Immature natural killer cell (primary cell): Measurements from ENCODE around the gene IGF1R. TPM values are rescaled to one million over a fixed set of nuclear protein-coding genes. Genes with fewer than 3 reads are reported as not detected.

ENCODE experiments used
- DNase-seq, 3 donors: peaks; one replicate each; pipeline ENCODE4 v3.0.0; 2022; ENCODE audit warnings: mixed read lengths in 1 of 3
- H3K27ac Mint-ChIP-seq, 6 donors: one replicate each; pipeline ENCODE4 v1.8.0; 2020; ENCODE audit warnings: mixed read lengths in 6 of 6, mild to moderate bottlenecking in 5 of 6, inconsistent platforms in 4 of 6, moderate library complexity in 3 of 6
- H3K27me3 Mint-ChIP-seq, 3 donors: one replicate each; pipeline ENCODE4 v1.8.0; 2020 to 2021; ENCODE audit warnings: low read depth in 3 of 3, mild to moderate bottlenecking in 3 of 3, mixed read lengths in 3 of 3, moderate library complexity in 3 of 3, inconsistent platforms in 1 of 3
- H3K36me3 Mint-ChIP-seq, 3 donors: one replicate each; pipeline ENCODE4 v1.8.0; 2020; ENCODE audit warnings: mixed read lengths in 3 of 3, inconsistent platforms in 2 of 3, mild to moderate bottlenecking in 2 of 3
- H3K4me1 Mint-ChIP-seq, 2 donors: one replicate each; pipeline ENCODE4 v1.8.0; 2020; ENCODE audit warnings: inconsistent platforms in 2 of 2, mild to moderate bottlenecking in 2 of 2, mixed read lengths in 2 of 2, moderate library complexity in 1 of 2
- H3K4me3 Mint-ChIP-seq, 5 donors: one replicate each; pipeline ENCODE4 v1.8.0; 2020; ENCODE audit warnings: mild to moderate bottlenecking in 5 of 5, mixed read lengths in 5 of 5, inconsistent platforms in 3 of 5, moderate library complexity in 3 of 5
- H3K9me3 Mint-ChIP-seq, 6 donors: one replicate each; pipeline ENCODE4 v1.8.0; 2020; ENCODE audit warnings: mild to moderate bottlenecking in 6 of 6, mixed read lengths in 6 of 6, inconsistent platforms in 4 of 6, moderate library complexity in 3 of 6
- polyA plus RNA-seq, 3 donors: library from polyadenylated mRNA; unstranded; fragments of 300-500 nt; fragmentation: Illumina TruSeq; gene quantifications; one replicate each; pipeline ENCODE4 v1.2.3, GENCODE V29; 2021

Gene IGF1R
- polyA plus RNA-seq, 3 donors from 2014 or later, result 1.4 to 4.7 (median 1.4) TPM

GRCh38 chr15:98953968-98954367, 305.6 kb downstream of the IGF1R start:
- Mint-ChIP-seq H3K4me3 (peak overlapping the region; percentile 72 to 85 (median 82)), H3K36me3 (peaks cover 14 to 26% (median 18%) of the 10 kb centered on the region in 3 donors), H3K27me3 (peaks cover 9 to 21% (median 15%) of the 10 kb centered on the region in 3 donors), H3K27ac (peak overlapping the region; percentile 88 to 96 (median 90)), H3K4me1 (peaks cover 67 to 80% of the 10 kb centered on the region in 2 donors), H3K9me3 (no peaks in the 10 kb centered on the region)
- DNase-seq, result no peak

GRCh38 chr15:98954411-98954810, 306.1 kb downstream of the IGF1R start:
- DNase-seq, result peak; percentile 12 to 22 (median 20)
- Mint-ChIP-seq H3K27ac (peak overlapping the region in 3 of 6 donors; percentile 32 to 40 (median 34)), H3K4me1 (peaks cover 71 to 84% of the 10 kb centered on the region in 2 donors), H3K36me3 (peaks cover 13 to 24% (median 17%) of the 10 kb centered on the region in 3 donors), H3K4me3 (peak overlapping the region in 4 of 5 donors; percentile 5 to 58 (median 29)), H3K9me3 (no peaks in the 10 kb centered on the region), H3K27me3 (peaks cover 9 to 21% (median 15%) of the 10 kb centered on the region in 3 donors)

- peaks cover 13 to 26% (median 17%) of the 10 kb centered on the region in 3 donors for H3K36me3 Mint-ChIP-seq
- H3K4me1 Mint-ChIP-seq, result peaks cover 79 to 93% of the 10 kb centered on the region in 2 donors
- H3K27me3 Mint-ChIP-seq, result peaks cover 9 to 21% (median 15%) of the 10 kb centered on the region in 3 donors
- H3K9me3 Mint-ChIP-seq, result no peaks in the 10 kb centered on the region
- peak overlapping the region in 2 of 6 donors; percentile 28 to 34 for H3K27ac Mint-ChIP-seq
- DNase-seq, result no peak
- H3K4me3 Mint-ChIP-seq, result peak overlapping the region in 2 of 5 donors; percentile 5 to 17
Measured at GRCh38 chr15:98955331-98955730, 307.0 kb downstream of the IGF1R start.

- Mint-ChIP-seq H3K27ac (peak overlapping the region in 4 of 6 donors; percentile 29 to 77 (median 57)), H3K27me3 (peaks cover 9 to 20% (median 15%) of the 10 kb centered on the region in 3 donors), H3K4me3 (peak overlapping the region; percentile 29 to 68 (median 55)), H3K4me1 (peaks cover 83 to 91% of the 10 kb centered on the region in 2 donors), H3K9me3 (no peaks in the 10 kb centered on the region), H3K36me3 (peaks cover 16 to 30% (median 20%) of the 10 kb centered on the region in 3 donors)
- peak; percentile 7 to 34 (median 21) for DNase-seq
Measured at GRCh38 chr15:98955961-98956723, 307.8 kb downstream of the IGF1R start.

- Mint-ChIP-seq H3K4me3 (peak overlapping the region; percentile 50 to 68 (median 63)), H3K36me3 (peaks cover 22 to 39% (median 28%) of the 10 kb centered on the region in 3 donors), H3K27me3 (peaks cover 9 to 20% (median 15%) of the 10 kb centered on the region in 3 donors), H3K9me3 (no peaks in the 10 kb centered on the region), H3K4me1 (peaks cover 81 to 83% of the 10 kb centered on the region in 2 donors), H3K27ac (peak overlapping the region in 4 of 6 donors; percentile 39 to 88 (median 76))
- no peak for DNase-seq
Measured at GRCh38 chr15:98956796-98957553, 308.6 kb downstream of the IGF1R start.

- peaks cover 9 to 15% (median 13%) of the 10 kb centered on the region in 3 donors for H3K27me3 Mint-ChIP-seq
- H3K4me3 Mint-ChIP-seq, result peak overlapping the region in 4 of 5 donors; percentile 50 to 65 (median 60)
- peaks cover 74 to 76% of the 10 kb centered on the region in 2 donors for H3K4me1 Mint-ChIP-seq
- H3K36me3 Mint-ChIP-seq, result peaks cover 28 to 45% (median 34%) of the 10 kb centered on the region in 3 donors
- H3K27ac Mint-ChIP-seq, result peak overlapping the region in 3 of 6 donors; percentile 31 to 88 (median 45)
- H3K9me3 Mint-ChIP-seq, result no peaks in the 10 kb centered on the region
- DNase-seq, result no peak
Measured at GRCh38 chr15:98957655-98958054, 309.3 kb downstream of the IGF1R start.

- no peak for DNase-seq
- Mint-ChIP-seq H3K27ac (peak overlapping the region in 1 of 6 donors; percentile 88), H3K36me3 (peaks cover 32 to 48% (median 37%) of the 10 kb centered on the region in 3 donors), H3K9me3 (no peaks in the 10 kb centered on the region), H3K4me3 (peak overlapping the region in 2 of 5 donors; percentile 63 to 78), H3K27me3 (peaks cover 6 to 14% (median 12%) of the 10 kb centered on the region in 3 donors), H3K4me1 (peaks cover 70 to 72% of the 10 kb centered on the region in 2 donors)
Measured at GRCh38 chr15:98958076-98958475, 309.7 kb downstream of the IGF1R start.

- Mint-ChIP-seq H3K27ac (peak overlapping the region; percentile 53 to 90 (median 86)), H3K9me3 (no peaks in the 10 kb centered on the region), H3K27me3 (peaks cover 3 to 7% (median 5%) of the 10 kb centered on the region in 3 donors), H3K4me3 (peak overlapping the region; percentile 49 to 82 (median 60)), H3K4me1 (peaks cover 61 to 62% of the 10 kb centered on the region in 2 donors), H3K36me3 (peaks cover 40 to 48% (median 45%) of the 10 kb centered on the region in 3 donors)
- DNase-seq, result peak; percentile 47 to 59 (median 57)
Measured at GRCh38 chr15:98958918-98959639, 310.7 kb downstream of the IGF1R start.

- Mint-ChIP-seq H3K36me3 (peaks cover 40 to 50% (median 45%) of the 10 kb centered on the region in 3 donors), H3K27ac (peak overlapping the region in 3 of 6 donors; percentile 49 to 88 (median 53)), H3K27me3 (peaks cover 3 to 7% (median 5%) of the 10 kb centered on the region in 3 donors), H3K9me3 (no peaks in the 10 kb centered on the region), H3K4me3 (peak overlapping the region in 4 of 5 donors; percentile 5 to 78 (median 42)), H3K4me1 (peaks cover 56% of the 10 kb centered on the region in 2 donors)
- no peak for DNase-seq
Measured at GRCh38 chr15:98959640-98960007, 311.3 kb downstream of the IGF1R start.

- Mint-ChIP-seq H3K27me3 (peaks cover 3 to 7% (median 5%) of the 10 kb centered on the region in 3 donors), H3K36me3 (peaks cover 40 to 50% (median 45%) of the 10 kb centered on the region in 3 donors)
- DNase-seq, result no peak
Measured at GRCh38 chr15:98960555-98961050, 312.3 kb downstream of the IGF1R start.

GRCh38 chr15:98963444-98963843, 315.1 kb downstream of the IGF1R start:
- Mint-ChIP-seq H3K27me3 (peaks cover 0 to 5% (median 3%) of the 10 kb centered on the region in 3 donors), H3K4me1 (peaks cover 21 to 23% of the 10 kb centered on the region in 2 donors), H3K4me3 (no peak overlapping the region), H3K27ac (no peak overlapping the region), H3K9me3 (no peaks in the 10 kb centered on the region), H3K36me3 (peaks cover 32 to 35% (median 34%) of the 10 kb centered on the region in 3 donors)
- DNase-seq, result no peak

More at GRCh38 chr15:98960555-98961050, 312.3 kb downstream of the IGF1R start:
- peak overlapping the region in 2 of 6 donors; percentile 26 to 88 for H3K27ac Mint-ChIP-seq
- H3K4me1 Mint-ChIP-seq, result peaks cover 47 to 48% of the 10 kb centered on the region in 2 donors
- H3K4me3 Mint-ChIP-seq, result no peak overlapping the region
- no peaks in the 10 kb centered on the region for H3K9me3 Mint-ChIP-seq

- peaks cover 0 to 12% (median 0%) of the 10 kb centered on the region in 3 donors for H3K27me3 Mint-ChIP-seq
- H3K36me3 Mint-ChIP-seq, result peaks cover 26 to 29% (median 28%) of the 10 kb centered on the region in 3 donors
- H3K9me3 Mint-ChIP-seq, result no peaks in the 10 kb centered on the region
- DNase-seq, result no peak
- H3K27ac Mint-ChIP-seq, result peak overlapping the region in 1 of 6 donors; percentile 70
- H3K4me1 Mint-ChIP-seq, result peaks cover 18 to 19% of the 10 kb centered on the region in 2 donors
- no peak overlapping the region for H3K4me3 Mint-ChIP-seq
Measured at GRCh38 chr15:98964466-98965133, 316.3 kb downstream of the IGF1R start.
